GM12878 (cell line): Measurements from ENCODE around the gene TRIM7. TPM values are rescaled to one million over a fixed set of nuclear protein-coding genes. Genes with fewer than 3 reads are reported as not detected.

Experiments
- ATAC-seq: fragments of 200-7000 bp; cut with Tn5 transposase; 3 replicates; pipeline ENCODE4 v1.9.1; 2020; ENCODE audit warnings: mild to moderate bottlenecking, moderate library complexity
- BruUV-seq: library from RNA; stranded (reverse); fragments of 400-500 nt; replicated peaks from 2 replicates; lab custom pipeline; 2021; lab: Mats Ljungman, UMichigan
- CTCF ChIA-PET: fragments of 300-600 bp; sonication (Branson Sonifier 250); formaldehyde crosslinking; extraction: SDS; loops from one replicate; lab custom pipeline; 2021; ENCODE audit warnings: inconsistent platforms; lab: Yijun Ruan, JAX
- POLR2A ChIA-PET: fragments of 350-600 bp; formaldehyde crosslinking; extraction: SDS; loops from one replicate; lab custom pipeline; 2021; ENCODE audit warnings: inconsistent platforms; lab: Charles Lee
- RAD21 ChIA-PET: fragments of 300-600 bp; sonication (Branson Sonifier 250); formaldehyde crosslinking; loops from one replicate; lab custom pipeline; 2023; ENCODE audit warnings: antibody characterized with exemption; ENCODE audit not compliant: unreplicated experiment; lab: Charles Lee
- SMC1A ChIA-PET: fragments of 300-600 bp; sonication (Branson Sonifier 250); formaldehyde crosslinking; loops from one replicate; lab custom pipeline; 2023; ENCODE audit not compliant: unreplicated experiment, uncharacterized antibody; lab: Charles Lee
- DNase-seq: peaks from one replicate; pipeline ENCODE4 v3.0.0-alpha.2; 2011; ENCODE audit warnings: low read depth, low spot score
- FAIRE-seq: peaks from 3 replicates; lab custom pipeline; 2011; peaks lifted over from hg19 to GRCh38; lab: Jason Lieb, UNC
- H2AFZ ChIP-seq: 2 replicates; pipeline ENCODE4 v1.6.0; 2011; ENCODE audit warnings: low read depth, low read length, control low read depth; ENCODE audit not compliant: control insufficient read depth
- H3K27ac ChIP-seq: 2 replicates; pipeline ENCODE4 v1.5.1; 2011; ENCODE audit warnings: control low read depth; ENCODE audit not compliant: control insufficient read depth, insufficient read depth
- H3K27me3 ChIP-seq, 2 experiments: replicated peaks in 1 of 2; 2 replicates each; pipeline versions ENCODE4 v1.6.0 to v1.6.1; 2011; ENCODE audit warnings: low read length in 1 of 2; ENCODE audit not compliant: control insufficient read depth in 2 of 2, insufficient read depth in 2 of 2
- H3K36me3 ChIP-seq, 2 experiments: 2 replicates each; pipeline ENCODE4 v1.5.1; 2011; ENCODE audit warnings: low read length in 1 of 2; ENCODE audit not compliant: control insufficient read depth in 2 of 2, insufficient read depth in 2 of 2
- H3K4me1 ChIP-seq: 2 replicates; pipeline ENCODE4 v1.6.1; 2011; ENCODE audit warnings: mild to moderate bottlenecking, low read length, moderate library complexity, mixed read lengths; ENCODE audit not compliant: control insufficient read depth, insufficient read depth
- H3K4me2 ChIP-seq: 2 replicates; pipeline ENCODE4 v1.6.0; 2011; ENCODE audit warnings: control low read depth; ENCODE audit not compliant: control insufficient read depth, insufficient read depth
- H3K4me3 ChIP-seq: fragments of 200-600 bp; sonication (generic); 2 replicates; pipeline ENCODE4 v1.5.1; 2016
- H3K79me2 ChIP-seq: 2 replicates; pipeline ENCODE4 v1.6.0; 2011; ENCODE audit warnings: low read length; ENCODE audit not compliant: control insufficient read depth, insufficient read depth
- H3K9ac ChIP-seq: 2 replicates; pipeline ENCODE4 v1.8.0; 2011; ENCODE audit warnings: low read length, control low read depth, mixed read lengths; ENCODE audit not compliant: control insufficient read depth, insufficient read depth
- H3K9me3 ChIP-seq: replicated peaks from 3 replicates; pipeline ENCODE4 v1.5.1; 2011; ENCODE audit warnings: mild to moderate bottlenecking, low read length; ENCODE audit not compliant: control insufficient read depth, insufficient read depth
- H4K20me1 ChIP-seq: 2 replicates; pipeline ENCODE4 v1.6.0; 2011; ENCODE audit not compliant: control insufficient read depth, insufficient read depth
- ATF7 ChIP-seq: fragments of 450-650 bp; IDR thresholded peaks from 2 replicates; pipeline ENCODE4 v1.6.1; 2016; ENCODE audit warnings: low read depth, mild to moderate bottlenecking
- BACH1 ChIP-seq: fragments of 450-650 bp; IDR thresholded peaks from 2 replicates; pipeline ENCODE4 v1.6.1; 2017; ENCODE audit warnings: mild to moderate bottlenecking, borderline replicate concordance
- BMI1 ChIP-seq: fragments of 450-650 bp; IDR thresholded peaks from 2 replicates; pipeline ENCODE4 v1.6.1; 2016; ENCODE audit warnings: mild to moderate bottlenecking, moderate library complexity, borderline replicate concordance
- CBX3 ChIP-seq: fragments of 200-600 bp; sonication (generic); IDR thresholded peaks from 2 replicates; pipeline ENCODE4 v1.6.1; 2016; ENCODE audit warnings: low read depth, borderline replicate concordance
- CREM ChIP-seq: IDR thresholded peaks from 2 replicates; pipeline ENCODE4 v1.6.1; 2014; ENCODE audit warnings: antibody characterized with exemption, low read depth
- EGR1 ChIP-seq, 2 experiments: IDR thresholded peaks; 1 replicate in 1 of 2; 2 replicates in 1 of 2; pipeline ENCODE4 v1.6.1; 2011 to 2012; ENCODE audit warnings: low read depth in 2 of 2, low read length in 2 of 2, borderline replicate concordance in 1 of 2, mild to moderate bottlenecking in 1 of 2, moderate library complexity in 1 of 2
- EP300 ChIP-seq, 2 experiments: fragments of 150-350 bp in 1 of 2; IDR thresholded peaks; 2 replicates each; pipeline ENCODE4 v1.6.1; 2011 to 2012; ENCODE audit warnings: low read depth in 2 of 2, low read length in 2 of 2, borderline replicate concordance in 1 of 2, improper control_type of control experiment in 1 of 2, inconsistent platforms in 1 of 2; ENCODE audit not compliant: control insufficient read depth in 1 of 2
- ETV6 ChIP-seq, 2 experiments: fragments of 450-650 bp in 1 of 2; IDR thresholded peaks in 1 of 2; conservative IDR thresholded peaks in 1 of 2; 2 replicates each; pipeline ENCODE4 v1.6.1; 2014; ENCODE audit warnings: antibody characterized with exemption in 1 of 2, borderline replicate concordance in 1 of 2, low read depth in 1 of 2, mild to moderate bottlenecking in 1 of 2, moderate library complexity in 1 of 2
- HCFC1 ChIP-seq: fragments of 150-350 bp; IDR thresholded peaks from 2 replicates; pipeline ENCODE4 v1.6.1; 2014; ENCODE audit warnings: low read length
- HDAC6 ChIP-seq: fragments of 200-600 bp; sonication (generic); IDR thresholded peaks from one replicate; pipeline ENCODE4 v1.8.0; 2017; ENCODE audit warnings: antibody characterized with exemption; ENCODE audit not compliant: unreplicated experiment
- MTA2 ChIP-seq: fragments of 450-650 bp; IDR thresholded peaks from 2 replicates; pipeline ENCODE4 v1.6.1; 2016; ENCODE audit warnings: low read depth, mild to moderate bottlenecking, moderate library complexity
- NFYA ChIP-seq: IDR thresholded peaks from 2 replicates; pipeline ENCODE4 v1.6.1; 2011; ENCODE audit warnings: low read depth, mild to moderate bottlenecking, low read length, improper control_type of control experiment, borderline replicate concordance
- SUPT20H ChIP-seq: IDR thresholded peaks from 2 replicates; pipeline ENCODE4 v1.6.1; 2011; ENCODE audit warnings: low read depth, mild to moderate bottlenecking, low read length, moderate library complexity, borderline replicate concordance; ENCODE audit not compliant: control insufficient read depth
- ZBED1 ChIP-seq: IDR thresholded peaks from 2 replicates; pipeline ENCODE4 v1.6.1; 2016; ENCODE audit warnings: borderline replicate concordance
- WGBS: methylation state at CpG from one replicate; pipeline ENCODE4 v1.1.6; 2016; ENCODE audit warnings: low lambda C conversion rate; ENCODE audit not compliant: insufficient replicate concordance, insufficient coverage; ENCODE audit errors: missing lambda C conversion rate; 5-methylcytosine and 5-hydroxymethylcytosine counted together
- in situ Hi-C: fragments of 300-500 bp; cut with MboI; formaldehyde crosslinking; loops from 9 replicates; pipeline ENCODE4 v1.14.3; 2018; ENCODE audit warnings: mixed read lengths
- intact Hi-C: fragments of 100-400 bp; cut with micrococcal nuclease; formaldehyde crosslinking; loops from one replicate; pipeline ENCODE4 v1.14.2; 2022; ENCODE audit not compliant: unreplicated experiment
- polyA plus RNA-seq, 11 experiments: library from polyadenylated mRNA; depleted of rRNA in 4 of 11; unstranded in 6 of 11; stranded (reverse) in 5 of 11; fragments of >200 nt; fragmentation: Nextera tagmentation in 4 of 11; fragmentation: Illumina TruSeq in 1 of 11; extraction: Ambion mirVana in 4 of 11; extraction: Trizol in 1 of 11; gene quantifications; 1 replicate in 1 of 11; 2 replicates in 10 of 11; pipeline versions ENCODE4 v1.2.1 to v1.2.3, GENCODE V29; 2011 to 2016; ENCODE audit warnings: inconsistent platforms in 2 of 11, missing spikeins in 2 of 11, low read depth in 1 of 11
- total RNA-seq, 4 experiments: library from RNA; depleted of rRNA in 3 of 4; stranded (reverse); fragments of >200 nt in 3 of 4; fragmentation: Illumina TruSeq in 1 of 4; extraction: Trizol in 1 of 4; gene quantifications; 2 replicates each; pipeline versions ENCODE4 v1.2.1 to v1.2.3, GENCODE V29; 2013 to 2021
- TF ChIP-seq, protein P1 (sequence below): fragments of 450-650 bp; IDR thresholded peaks from 2 replicates; pipeline ENCODE4 v1.6.1; 2017; ENCODE audit warnings: mild to moderate bottlenecking, moderate library complexity

The TRIM7 gene
- total and polyA plus RNA-seq, 10 of the 15 experiments (the other 5 are each of a cell fraction or from before 2014, with no cell fraction given), result 0.02 to 1.6 (median 0.41) TPM

DNA sequence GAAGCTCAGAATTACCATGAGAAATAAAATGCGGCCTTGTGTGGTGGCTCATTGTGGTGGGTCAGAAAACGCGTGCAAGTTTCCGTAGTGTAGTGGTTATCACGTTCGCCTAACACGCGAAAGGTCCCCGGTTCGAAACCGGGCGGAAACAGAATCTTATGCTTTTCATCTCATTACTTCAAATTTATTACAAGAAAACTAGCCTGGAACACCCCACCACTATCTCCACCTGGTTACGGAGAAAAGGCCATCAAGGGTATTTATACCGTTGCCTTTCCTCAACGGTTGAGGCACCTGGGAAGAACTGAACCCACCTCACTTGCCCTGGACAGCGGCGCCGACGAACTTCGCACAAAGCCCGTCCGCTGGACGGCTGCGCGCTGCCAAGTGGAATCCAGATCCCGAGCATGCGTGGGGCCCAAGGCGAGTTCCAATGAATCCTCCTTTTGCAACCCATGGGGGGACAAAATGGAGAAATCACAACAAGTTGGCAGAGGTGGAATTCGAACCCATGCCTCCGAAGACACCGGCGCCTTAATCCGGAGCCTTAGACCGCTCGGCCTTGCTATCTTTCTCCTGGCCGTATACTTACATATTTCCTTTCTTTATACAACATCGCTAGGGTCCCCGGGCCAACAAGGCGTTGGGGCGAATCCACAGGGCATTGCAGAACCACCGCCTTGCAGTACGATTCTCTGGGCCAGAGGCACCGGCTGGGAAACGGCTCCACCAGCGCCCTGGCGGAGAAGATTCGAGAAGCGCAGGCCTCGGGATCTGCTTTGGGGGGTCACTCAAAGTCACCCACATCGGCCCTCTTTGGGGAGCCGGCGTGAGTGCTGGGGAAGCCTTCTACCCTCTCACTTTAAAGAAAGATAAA, 40.7 kb downstream of the TRIM7 start:
- Histone ChIP-seq H3K36me3 (no peaks in the 10 kb centered on the region), H3K4me3 (no peak overlapping the region), H3K79me2 (no peaks in the 10 kb centered on the region), H3K9me3 (no peaks in the 10 kb centered on the region), H3K4me1 (peaks cover 35% of the 10 kb centered on the region), H3K4me2 (no peak overlapping the region; the same call in 1 of the 2 replicates), H3K9ac (no peak overlapping the region), H2AFZ (no peak overlapping the region), H4K20me1 (no peaks in the 10 kb centered on the region), H3K27ac (no peak overlapping the region), H3K27me3 (no peaks in the 10 kb centered on the region)
- CTCF ChIA-PET, result interaction anchor here (1.4 to 1.8 kb wide), 3 partner anchors 9 to 380 kb away, joined by 4 to 7 read pairs (median 5); no protein-coding TSS in a partner anchor
- 73% methylated on average over 41 of the region's 52 CpGs for WGBS
- POLR2A ChIA-PET, result no interaction called here
- no TSS peak for BruUV-seq
- intact Hi-C loops, result no loop called here
- FAIRE-seq (peak; percentile 72), DNase-seq (no peak), ATAC-seq (no peak)
- in situ Hi-C loops, result loop anchor here (5.0 kb wide), 1 partner anchor 362 kb away; the partner anchor contains the start of gene MGAT1
- SMC1A ChIA-PET, result interaction anchor here (1.1 to 1.4 kb wide), 3 partner anchors 14 to 305 kb away, joined by 3 to 4 read pairs (median 3); no protein-coding TSS in a partner anchor
- RAD21 ChIA-PET, result interaction anchor here (0.8 kb wide), 1 partner anchor 25 kb away, joined by 3 read pairs; no protein-coding TSS in a partner anchor
- no peak for TF ChIP-seq ETV6 (conservative IDR thresholded peaks at IDR 0.05 in 1 of 2, IDR thresholded peaks at IDR 0.05 in 1 of 2; ENCODE audit: borderline replicate concordance in 1 of 2, low read depth in 1 of 2)
- TF ChIP-seq NFYA, result no peak
- TF ChIP-seq EGR1 (IDR thresholded peaks at IDR 0.05; ENCODE audit: borderline replicate concordance in 1 of 2, low read depth in 2 of 2, low read length in 2 of 2), result no peak
- no peak for TF ChIP-seq SUPT20H
- no peak for TF ChIP-seq EP300 (IDR thresholded peaks at IDR 0.05; ENCODE audit: borderline replicate concordance in 1 of 2, control insufficient read depth in 1 of 2, low read depth in 2 of 2, low read length in 2 of 2)
- TF ChIP-seq, protein P1, sequence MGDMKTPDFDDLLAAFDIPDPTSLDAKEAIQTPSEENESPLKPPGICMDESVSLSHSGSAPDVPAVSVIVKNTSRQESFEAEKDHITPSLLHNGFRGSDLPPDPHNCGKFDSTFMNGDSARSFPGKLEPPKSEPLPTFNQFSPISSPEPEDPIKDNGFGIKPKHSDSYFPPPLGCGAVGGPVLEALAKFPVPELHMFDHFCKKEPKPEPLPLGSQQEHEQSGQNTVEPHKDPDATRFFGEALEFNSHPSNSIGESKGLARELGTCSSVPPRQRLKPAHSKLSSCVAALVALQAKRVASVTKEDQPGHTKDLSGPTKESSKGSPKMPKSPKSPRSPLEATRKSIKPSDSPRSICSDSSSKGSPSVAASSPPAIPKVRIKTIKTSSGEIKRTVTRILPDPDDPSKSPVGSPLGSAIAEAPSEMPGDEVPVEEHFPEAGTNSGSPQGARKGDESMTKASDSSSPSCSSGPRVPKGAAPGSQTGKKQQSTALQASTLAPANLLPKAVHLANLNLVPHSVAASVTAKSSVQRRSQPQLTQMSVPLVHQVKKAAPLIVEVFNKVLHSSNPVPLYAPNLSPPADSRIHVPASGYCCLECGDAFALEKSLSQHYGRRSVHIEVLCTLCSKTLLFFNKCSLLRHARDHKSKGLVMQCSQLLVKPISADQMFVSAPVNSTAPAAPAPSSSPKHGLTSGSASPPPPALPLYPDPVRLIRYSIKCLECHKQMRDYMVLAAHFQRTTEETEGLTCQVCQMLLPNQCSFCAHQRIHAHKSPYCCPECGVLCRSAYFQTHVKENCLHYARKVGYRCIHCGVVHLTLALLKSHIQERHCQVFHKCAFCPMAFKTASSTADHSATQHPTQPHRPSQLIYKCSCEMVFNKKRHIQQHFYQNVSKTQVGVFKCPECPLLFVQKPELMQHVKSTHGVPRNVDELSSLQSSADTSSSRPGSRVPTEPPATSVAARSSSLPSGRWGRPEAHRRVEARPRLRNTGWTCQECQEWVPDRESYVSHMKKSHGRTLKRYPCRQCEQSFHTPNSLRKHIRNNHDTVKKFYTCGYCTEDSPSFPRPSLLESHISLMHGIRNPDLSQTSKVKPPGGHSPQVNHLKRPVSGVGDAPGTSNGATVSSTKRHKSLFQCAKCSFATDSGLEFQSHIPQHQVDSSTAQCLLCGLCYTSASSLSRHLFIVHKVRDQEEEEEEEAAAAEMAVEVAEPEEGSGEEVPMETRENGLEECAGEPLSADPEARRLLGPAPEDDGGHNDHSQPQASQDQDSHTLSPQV, result no peak
- TF ChIP-seq HDAC6, result no peak
- TF ChIP-seq CREM, result no peak
- no peak for TF ChIP-seq CBX3
- TF ChIP-seq ATF7, result no peak
- no peak for TF ChIP-seq HCFC1
- TF ChIP-seq ZBED1, result no peak
- TF ChIP-seq BMI1, result no peak
- TF ChIP-seq MTA2, result no peak
- TF ChIP-seq BACH1, result no peak
